HG03520 (cell line): ENCODE results near the gene PEAK1.

Experiments used
- ATAC-seq: cut with Tn5 transposase; IDR thresholded peaks from one replicate; pipeline ENCODE4 v1.9.1; 2021; ENCODE audit warnings: mild to moderate bottlenecking, moderate library complexity; ENCODE audit not compliant: unreplicated experiment

PEAK1 gene

DNA sequence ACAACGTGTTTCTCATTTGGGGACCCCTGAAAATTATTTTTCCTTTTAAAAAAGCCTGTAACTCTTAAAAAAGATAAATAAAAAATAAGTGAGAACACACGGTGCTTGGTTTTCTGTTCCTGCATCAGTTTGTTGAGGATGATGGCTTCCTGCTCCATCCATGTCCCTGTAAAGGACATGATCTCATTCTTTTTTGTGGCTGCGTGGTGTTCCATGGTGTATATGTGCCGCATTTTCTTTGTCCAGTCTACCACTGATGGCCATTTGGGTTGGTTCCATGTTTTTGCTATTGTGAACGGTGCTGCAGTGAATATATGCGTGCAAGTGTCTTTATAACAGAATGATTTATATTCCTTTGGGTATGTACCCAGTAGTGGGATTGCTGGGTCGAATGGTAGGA, 351.3 kb downstream of the PEAK1 start:
- ATAC-seq = no peak

GRCh38 chr15:77067691-77068367, 352.1 kb downstream of the PEAK1 start:
- ATAC-seq = no peak

DNA sequence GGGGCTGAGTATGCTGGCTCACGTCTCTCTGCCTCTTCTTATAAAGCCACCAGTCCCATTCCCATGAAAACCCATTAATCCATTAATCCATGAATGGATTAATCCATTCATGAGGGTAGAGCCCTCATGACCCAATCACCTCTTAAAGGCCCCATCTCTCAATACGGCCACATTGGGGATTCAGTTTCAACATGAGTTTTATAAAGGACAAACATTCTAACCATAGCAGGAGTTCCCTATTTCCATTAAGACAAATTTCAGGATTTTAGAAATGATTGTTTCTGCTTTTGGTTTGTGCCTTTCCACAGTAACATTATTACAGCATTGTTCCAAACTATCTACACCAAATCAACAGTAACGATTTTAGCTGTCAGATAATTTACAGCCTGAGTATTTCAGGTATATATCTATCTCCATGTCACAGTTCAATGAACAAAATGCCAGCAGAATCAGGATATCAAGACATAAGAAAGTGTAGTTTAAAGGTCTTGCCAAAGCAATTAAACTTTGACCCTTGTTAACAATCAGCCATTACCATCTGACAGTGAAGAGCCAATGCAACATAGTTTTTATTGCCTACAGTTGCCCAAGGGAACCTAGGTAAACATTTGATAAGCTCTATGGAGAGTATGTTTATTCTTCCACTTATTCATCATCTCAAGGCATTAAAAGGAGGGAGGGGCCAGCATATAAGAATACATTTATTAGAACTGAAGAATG, 352.8 kb downstream of the PEAK1 start:
- ATAC-seq = no peak

DNA sequence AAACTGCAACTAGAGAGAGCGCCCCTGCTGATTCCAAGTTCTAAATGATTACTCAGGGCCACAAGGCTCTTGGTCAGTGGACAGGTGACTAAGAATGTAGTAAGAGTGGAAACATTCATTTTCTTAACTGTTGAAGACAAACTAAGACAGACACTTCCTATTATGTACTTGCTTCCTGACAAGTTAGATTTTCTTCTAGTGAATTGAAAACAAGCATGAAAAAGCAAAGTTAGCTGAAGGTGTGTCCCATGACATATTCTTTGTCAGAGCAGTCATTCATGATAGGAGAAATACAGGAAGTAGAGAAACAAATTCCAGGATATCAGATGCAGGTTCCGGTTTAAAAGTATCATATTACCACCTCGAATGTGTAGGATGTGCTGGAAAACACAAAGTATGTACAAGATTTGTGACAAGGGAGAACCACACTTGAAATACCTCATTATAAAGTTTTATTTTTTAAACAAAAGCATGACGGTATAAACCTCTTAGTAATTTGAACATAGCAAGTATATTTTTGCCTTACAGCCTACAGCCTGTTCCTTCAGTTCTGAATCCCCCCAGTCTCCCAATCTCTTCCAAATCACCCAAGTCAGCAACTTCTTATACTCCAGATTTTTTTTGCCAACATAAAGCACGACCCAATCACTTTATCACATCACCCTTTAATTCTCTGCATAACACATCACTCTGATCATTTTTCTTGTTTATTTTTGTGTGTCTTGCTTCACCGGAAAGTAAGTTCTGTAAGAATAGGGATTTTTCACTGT, 355.2 kb downstream of the PEAK1 start:
- no peak for ATAC-seq

- no peak for ATAC-seq
Measured at GRCh38 chr15:77064063-77064462, 355.8 kb downstream of the PEAK1 start.

DNA sequence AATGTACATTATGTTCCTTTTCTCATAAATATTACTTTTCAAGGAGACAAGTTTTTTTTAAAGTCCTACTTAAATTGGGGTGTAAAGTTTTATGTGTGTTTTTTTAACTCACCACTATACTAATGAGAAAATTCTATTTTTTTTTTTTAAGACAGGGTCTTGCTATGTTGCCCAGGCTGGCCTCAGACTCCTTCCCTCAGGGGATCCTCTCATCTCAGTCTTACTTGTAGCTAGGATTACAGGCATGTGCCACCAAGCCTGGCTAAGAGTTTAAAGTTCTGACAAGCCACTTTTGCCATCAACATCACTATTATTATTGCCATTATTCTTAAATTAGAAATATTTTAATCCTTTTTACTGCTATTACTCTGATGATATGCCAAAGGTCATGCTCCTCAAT, 356.7 kb downstream of the PEAK1 start:
- ATAC-seq = no peak

DNA sequence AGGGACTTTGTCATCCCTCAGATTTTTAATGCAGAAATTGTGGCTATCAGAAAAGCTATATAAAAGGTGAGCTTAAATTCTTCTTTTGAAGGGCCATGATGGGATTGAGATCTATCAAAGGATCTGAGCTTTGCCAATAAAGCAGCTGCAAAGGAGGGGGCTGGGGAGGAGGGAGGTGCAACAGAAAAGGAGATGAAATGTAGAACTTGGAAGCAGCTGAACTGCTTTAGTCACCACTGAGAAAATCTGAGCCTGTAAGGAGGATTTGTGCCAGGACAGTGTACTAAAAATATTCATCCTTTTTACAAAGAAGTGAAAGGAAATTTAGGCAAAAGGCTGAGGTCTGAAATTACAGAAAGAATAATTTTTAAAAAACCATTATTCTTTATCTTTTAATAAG, 359.4 kb downstream of the PEAK1 start:
- ATAC-seq = no peak

DNA sequence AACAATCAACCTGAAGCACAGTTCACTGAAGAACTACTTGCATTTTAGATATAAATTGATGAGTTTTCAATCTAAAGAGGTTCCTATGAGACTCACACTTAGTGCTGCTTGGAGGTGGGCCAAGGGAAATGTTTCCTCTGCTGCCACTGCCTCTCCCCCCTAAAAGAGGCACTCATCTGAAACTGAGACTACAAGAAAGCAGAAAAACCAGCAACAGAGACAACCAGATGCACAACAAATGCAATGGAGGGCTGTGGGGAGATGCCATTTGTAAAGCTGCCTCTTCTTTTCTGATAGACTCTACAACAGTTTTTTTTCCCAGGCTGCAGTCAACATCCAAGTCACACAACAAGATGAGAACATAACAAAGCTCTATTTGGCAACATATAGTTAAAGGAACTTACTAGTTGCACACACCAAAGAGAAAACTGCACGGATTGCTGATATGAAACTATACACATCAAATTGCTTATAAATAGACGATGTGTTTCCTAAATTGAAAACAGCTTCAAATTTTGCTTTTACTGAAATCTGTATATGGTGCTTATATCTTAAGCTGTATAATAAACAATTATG, 360.0 kb downstream of the PEAK1 start:
- ATAC-seq = no peak

- ATAC-seq = no peak
Measured at GRCh38 chr15:77058468-77058867, 361.4 kb downstream of the PEAK1 start.

DNA sequence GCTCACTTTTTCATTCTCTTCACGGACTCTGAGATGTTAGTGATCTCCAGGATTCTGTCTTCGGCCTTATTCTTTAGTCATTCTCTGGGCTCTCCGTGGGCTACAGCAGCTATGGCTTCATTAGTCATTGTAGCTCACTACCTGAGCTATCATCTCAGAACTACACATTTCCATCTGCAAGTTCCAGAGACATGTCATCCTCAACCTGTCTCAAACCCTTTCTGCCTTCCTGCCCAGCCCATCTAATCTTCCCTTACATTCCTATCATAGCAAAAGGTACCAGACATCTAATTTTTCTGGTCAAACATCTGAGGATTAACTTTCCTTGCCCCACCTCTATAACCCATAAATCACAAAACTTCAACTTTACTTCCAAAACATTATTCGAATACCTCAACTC, 362.2 kb downstream of the PEAK1 start:
- no peak for ATAC-seq

DNA sequence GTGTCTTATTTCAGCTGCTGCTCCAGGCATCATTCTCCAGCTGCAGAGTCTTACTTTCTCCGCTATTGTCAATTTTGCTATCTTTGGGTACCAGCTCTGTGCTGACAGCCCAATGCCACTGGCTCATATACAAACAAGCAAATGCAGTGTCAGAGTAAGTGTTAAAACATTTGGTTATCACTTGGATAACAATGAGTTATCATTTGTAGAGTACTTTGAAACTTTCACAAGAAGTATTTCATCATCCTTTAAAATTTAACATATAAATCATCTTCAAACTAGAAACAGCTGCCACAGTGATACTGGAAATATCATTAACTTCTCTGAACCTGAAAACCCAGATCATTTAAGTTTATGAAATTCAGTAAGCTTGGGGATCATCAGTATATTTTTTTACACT, 362.8 kb downstream of the PEAK1 start:
- no peak for ATAC-seq

DNA sequence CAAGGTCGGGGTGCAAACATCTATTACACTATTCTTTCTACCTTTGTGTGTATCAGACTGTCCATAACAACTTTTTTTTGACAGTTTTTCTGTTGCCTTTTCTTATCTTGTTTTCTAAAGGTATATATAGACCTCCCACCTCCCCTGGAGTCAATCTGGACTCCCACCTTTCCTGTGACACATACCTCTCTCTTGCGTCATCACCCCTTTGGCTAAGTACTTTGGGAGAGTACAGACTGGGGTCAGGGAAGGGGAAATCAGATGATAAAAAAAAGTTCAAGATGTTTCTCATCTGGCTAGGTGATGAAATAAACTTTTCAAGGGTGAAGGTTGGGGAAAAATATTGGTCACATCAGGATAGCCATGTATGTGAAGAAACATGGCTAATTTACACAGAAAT, 366.2 kb downstream of the PEAK1 start:
- ATAC-seq = no peak

DNA sequence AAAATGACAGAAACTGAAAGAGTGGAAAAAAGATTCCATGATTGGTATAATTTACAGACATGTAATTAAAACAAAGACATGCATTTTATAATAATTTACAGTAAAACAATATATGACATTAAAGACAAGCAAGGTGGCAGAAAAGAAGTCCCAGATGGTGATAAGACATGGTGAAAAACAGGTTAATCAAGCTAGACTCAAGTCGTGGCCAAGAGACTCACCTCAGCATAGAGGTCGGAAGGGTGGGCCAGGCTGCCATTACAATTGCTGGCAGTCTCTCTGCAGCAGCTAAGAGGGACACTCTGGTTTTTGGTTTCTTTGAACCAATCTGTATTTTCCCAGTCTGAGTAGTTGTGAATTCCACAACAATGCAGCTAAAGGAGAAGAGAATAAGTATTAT, 367.3 kb downstream of the PEAK1 start:
- no peak for ATAC-seq
